Activated CD8-positive, alpha-beta memory T cell treated with anti-CD3 and anti-CD28 coated beads for 24 hours (primary cell): ENCODE data around the gene PDIA2.

ENCODE experiments used
- DNase-seq: peaks from one replicate; pipeline ENCODE4 v3.0.0-alpha.2; 2020

Gene PDIA2

GRCh38 chr16:280991-281659 is 1.8 kb upstream of the PDIA2 start:
- DNase-seq, result no peak

- DNase-seq, result no peak
Observed at GRCh38 chr16:281660-282255, 1.2 kb upstream of the PDIA2 start.

DNA sequence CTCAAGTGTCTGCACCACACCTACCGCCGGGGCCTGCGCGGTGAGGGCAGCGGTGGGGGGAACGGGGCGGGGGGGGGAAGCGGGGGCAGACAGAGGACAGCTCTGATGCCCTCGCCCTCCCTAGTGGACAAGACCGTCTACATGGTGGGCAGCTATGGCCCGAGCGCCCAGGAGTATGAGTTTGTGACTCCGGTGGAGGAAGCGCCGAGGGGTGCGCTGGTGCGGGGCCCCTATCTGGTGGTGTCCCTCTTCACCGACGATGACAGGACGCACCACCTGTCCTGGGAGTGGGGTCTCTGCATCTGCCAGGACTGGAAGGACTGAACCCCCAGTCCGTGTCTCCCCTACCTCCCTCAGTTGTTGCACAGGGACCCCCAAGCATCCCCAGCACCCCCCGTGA is 473 bp upstream of the PDIA2 start:
- no peak for DNase-seq

GRCh38 chr16:284204-285120 is 1.5 kb downstream of the PDIA2 start:
- no peak for DNase-seq

GRCh38 chr16:285146-286055 is 2.4 kb downstream of the PDIA2 start:
- DNase-seq, result no peak

GRCh38 chr16:286491-287297 is 3.7 kb downstream of the PDIA2 start:
- no peak for DNase-seq

- DNase-seq, result no peak
Observed at GRCh38 chr16:287298-287811, 4.4 kb downstream of the PDIA2 start.

GRCh38 chr16:287981-288920 is 5.3 kb downstream of the PDIA2 start:
- no peak for DNase-seq

DNA sequence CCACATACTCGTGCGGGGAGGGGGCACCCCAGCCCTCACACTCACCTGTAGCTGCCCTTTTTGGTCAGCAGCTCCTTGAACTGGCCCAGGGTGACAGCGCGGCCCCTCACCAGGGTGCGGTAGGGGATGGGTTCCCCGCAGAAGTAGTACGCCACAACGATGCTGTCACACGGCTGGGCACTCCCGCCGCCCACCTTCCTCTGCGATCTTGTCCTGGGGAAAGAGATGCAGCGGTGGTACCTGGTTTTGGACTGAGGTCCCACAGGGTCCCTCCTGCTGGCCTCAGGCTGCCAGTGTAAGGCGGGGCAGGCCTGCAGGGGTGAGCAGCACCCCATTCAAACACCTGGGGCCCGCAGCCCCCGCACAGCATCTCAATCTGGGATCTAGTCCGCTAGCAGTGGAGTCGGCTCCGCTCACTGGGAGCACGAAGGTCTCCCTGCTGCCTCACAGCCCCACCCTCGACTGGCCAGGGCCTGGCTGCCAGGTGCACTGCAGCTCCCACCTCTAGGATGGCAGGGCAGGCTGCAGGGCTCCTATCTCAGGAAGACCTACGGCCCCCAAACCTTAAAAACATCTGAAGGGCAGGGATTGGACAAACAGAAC is 6.5 kb downstream of the PDIA2 start:
- no peak for DNase-seq

GRCh38 chr16:290015-290680 is 7.2 kb downstream of the PDIA2 start:
- DNase-seq, result no peak

DNA sequence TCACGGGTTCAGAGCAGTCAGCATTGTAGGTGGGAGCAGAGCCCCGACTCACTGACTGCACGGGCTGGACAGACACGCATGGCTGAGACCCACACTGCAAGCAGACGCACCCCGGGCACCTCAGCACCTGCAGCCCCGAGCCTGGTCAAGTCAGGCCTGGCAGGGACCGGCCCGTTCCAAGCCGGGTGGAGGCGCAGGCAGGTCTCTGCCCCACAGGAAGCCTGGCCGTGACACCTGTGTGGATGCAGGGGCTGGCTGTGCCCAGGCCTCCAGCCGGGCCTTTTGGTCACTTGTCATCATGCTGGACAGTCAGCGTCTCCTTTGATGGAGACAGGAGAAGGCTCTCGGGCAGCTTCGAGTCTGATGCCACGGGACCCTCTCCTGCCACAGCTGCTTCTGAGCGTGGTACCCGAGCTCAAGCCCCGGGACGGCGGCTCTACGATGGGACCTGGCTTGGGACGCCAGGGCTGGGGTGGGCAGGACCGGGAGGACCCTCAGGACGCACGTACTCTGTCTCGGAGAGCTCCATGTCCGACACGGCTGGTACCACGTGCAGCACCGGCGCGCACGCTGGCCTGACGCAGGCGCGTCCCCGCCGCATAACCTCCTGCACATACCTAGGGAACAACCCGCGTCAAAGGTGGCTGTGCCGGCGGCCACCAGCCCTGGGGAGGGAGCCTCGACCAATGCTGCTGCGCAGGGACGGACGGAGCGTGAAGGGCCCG is 7.9 kb downstream of the PDIA2 start:
- DNase-seq, result no peak

GRCh38 chr16:291539-291938 is 8.6 kb downstream of the PDIA2 start:
- DNase-seq, result no peak

- no peak for DNase-seq
Observed at GRCh38 chr16:293043-293775, 10.2 kb downstream of the PDIA2 start.

DNA sequence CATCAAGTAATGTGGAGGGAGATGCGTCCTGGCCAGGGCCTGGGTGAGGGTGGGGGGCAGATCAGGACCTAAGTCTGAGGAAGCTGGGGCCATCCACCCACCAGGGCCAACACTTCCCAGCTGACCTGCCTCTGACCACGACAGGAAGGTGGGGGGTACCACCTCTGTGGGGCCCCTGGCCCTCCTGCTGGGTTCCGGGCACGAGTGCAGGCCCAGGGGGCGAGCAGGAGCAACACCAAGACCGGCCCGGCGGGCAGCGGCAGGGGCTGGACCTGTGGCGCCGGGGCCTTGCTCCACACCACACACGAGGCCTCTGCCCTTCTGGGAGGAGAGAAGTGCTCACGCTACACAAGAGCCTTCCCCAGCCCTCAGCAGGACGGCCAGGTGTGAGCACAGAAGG is 13.3 kb downstream of the PDIA2 start:
- DNase-seq, result no peak

- DNase-seq, result no peak
Observed at GRCh38 chr16:296806-297510, 14.0 kb downstream of the PDIA2 start.

- DNase-seq, result no peak
Observed at GRCh38 chr16:297832-298231, 14.9 kb downstream of the PDIA2 start.

DNA sequence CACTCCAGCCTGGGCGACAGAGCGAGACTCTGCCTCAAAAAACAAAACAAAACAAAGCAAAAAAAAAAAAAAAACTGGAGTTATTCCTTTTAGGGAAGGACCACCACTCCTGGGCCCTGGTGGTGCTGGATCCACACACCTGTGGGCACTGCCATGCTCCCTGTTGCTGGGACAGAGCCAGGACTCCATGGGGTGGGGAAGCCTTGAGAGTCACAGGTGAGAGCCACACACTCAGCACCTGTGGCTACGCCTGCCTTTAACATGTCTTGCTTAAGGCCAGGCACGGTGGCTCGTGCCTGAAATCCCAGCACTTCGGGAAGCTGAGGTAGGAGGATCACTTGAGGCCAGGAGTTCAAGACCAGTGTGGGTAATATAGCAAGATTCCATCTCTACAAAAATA is 18.3 kb downstream of the PDIA2 start:
- DNase-seq, result no peak
